ENCODE results near the gene DHX32. TPM values are rescaled to one million over a fixed set of nuclear protein-coding genes. Genes with fewer than 3 reads are reported as not detected.

Gene DHX32
- total RNA-seq, 4 donors from 2014 or later, result 21.7 to 52.7 (median 37.6) TPM

DNA sequence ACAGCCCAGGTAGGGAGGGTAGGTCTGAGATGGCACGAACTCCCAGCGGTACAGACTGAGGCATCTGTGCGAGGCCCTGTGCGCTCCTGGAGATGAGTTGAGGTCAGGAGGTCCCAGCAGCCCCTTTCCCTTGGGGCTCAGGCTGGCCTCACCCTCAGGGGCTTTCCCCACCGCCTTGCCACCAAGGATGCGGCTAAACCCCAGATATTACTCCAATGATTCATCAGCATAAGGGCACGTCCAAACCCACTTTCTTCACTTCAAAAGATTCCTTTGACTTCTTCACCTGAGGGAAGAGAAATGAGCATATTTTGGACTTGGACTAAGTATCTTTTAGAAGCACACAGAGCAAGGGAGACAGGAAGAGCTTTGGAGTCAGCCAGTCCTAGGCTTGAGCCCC lies 78.4 kb downstream of the DHX32 start:
- H3K4me3 ChIP-seq, result no peak overlapping the region
- WGBS, 2 donors (ENCODE audit: low coverage in 1 of 2), result 80% methylated on average over 7 of the region's 7 CpGs; no CpG with 5 or more reads in 1 of the 2 donors
- no peak overlapping the region for H3K27ac ChIP-seq
- peaks cover 0 to 13% (median 3%) of the 10 kb centered on the region in 4 donors for H3K36me3 ChIP-seq
- in situ Hi-C loops (cut with MboI; ENCODE audit: low pct_ligation_motif_present in 1 of 4, low pct_unique_long_range_greater_than_20kb in 1 of 4, low sequenced_read_pairs in 3 of 4) (no loop called here), intact Hi-C loops (cut with DNase I; ENCODE audit: low total_unique reads) (no loop called here)
- H3K9me3 ChIP-seq, result no peaks in the 10 kb centered on the region
- TF ChIP-seq POLR2AphosphoS5 (IDR thresholded peaks at IDR 0.05) (no peak), EP300 (IDR thresholded peaks at IDR 0.05; ENCODE audit: low read depth) (no peak), CTCF (IDR thresholded peaks at IDR 0.05) (no peak), POLR2A (IDR thresholded peaks at IDR 0.05) (no peak)
- H3K4me1 ChIP-seq, result no peaks in the 10 kb centered on the region
- DNase-seq, result no peak
- H3K27me3 ChIP-seq, result no peaks in the 10 kb centered on the region

GRCh38 chr10:125802131-125802530 lies 79.0 kb downstream of the DHX32 start:
- H3K27ac ChIP-seq, result no peak overlapping the region
- no peaks in the 10 kb centered on the region for H3K9me3 ChIP-seq
- in situ Hi-C loops (cut with MboI; ENCODE audit: low pct_ligation_motif_present in 1 of 4, low pct_unique_long_range_greater_than_20kb in 1 of 4, low sequenced_read_pairs in 3 of 4), result no loop called here
- intact Hi-C loops (cut with DNase I; ENCODE audit: low total_unique reads), result no loop called here
- 80 to 89% methylated on average over 1 to 5 of the region's 5 CpGs for WGBS, 2 donors (ENCODE audit: low coverage in 1 of 2)
- H3K4me3 ChIP-seq, result no peak overlapping the region
- no peak for TF ChIP-seq CTCF (IDR thresholded peaks at IDR 0.05)
- no peak for TF ChIP-seq POLR2AphosphoS5 (IDR thresholded peaks at IDR 0.05)
- TF ChIP-seq POLR2A (IDR thresholded peaks at IDR 0.05), result no peak
- TF ChIP-seq EP300 (IDR thresholded peaks at IDR 0.05; ENCODE audit: low read depth), result no peak
- peaks cover 0 to 18% (median 3%) of the 10 kb centered on the region in 4 donors for H3K36me3 ChIP-seq
- H3K27me3 ChIP-seq, result no peaks in the 10 kb centered on the region
- no peak for DNase-seq
- no peaks in the 10 kb centered on the region for H3K4me1 ChIP-seq

DNA sequence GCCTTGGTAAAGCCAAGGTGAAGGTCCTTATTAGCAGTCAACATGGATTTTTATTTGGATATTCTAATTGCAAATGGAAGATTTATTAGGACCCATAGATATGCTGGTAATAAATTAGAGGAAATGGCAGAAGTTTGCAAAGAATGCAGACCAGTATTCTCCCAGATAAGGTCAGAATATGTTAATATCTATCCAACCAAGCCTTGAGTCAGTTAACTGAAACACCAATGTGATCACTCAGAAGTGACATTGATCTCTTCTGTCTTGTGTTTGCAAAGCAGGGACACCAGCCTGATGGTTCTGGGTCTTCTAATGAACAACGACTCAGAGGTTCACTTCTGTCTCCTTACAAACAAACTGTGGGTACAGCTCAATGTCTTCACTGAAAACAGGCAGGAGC lies 79.5 kb downstream of the DHX32 start:
- TF ChIP-seq EP300 (IDR thresholded peaks at IDR 0.05; ENCODE audit: low read depth) (no peak), POLR2A (IDR thresholded peaks at IDR 0.05) (no peak), POLR2AphosphoS5 (IDR thresholded peaks at IDR 0.05) (no peak), CTCF (IDR thresholded peaks at IDR 0.05) (no peak)
- Histone ChIP-seq H3K4me1 (no peaks in the 10 kb centered on the region), H3K4me3 (no peak overlapping the region), H3K27me3 (no peaks in the 10 kb centered on the region), H3K27ac (no peak overlapping the region), H3K36me3 (peaks cover 0 to 20% (median 3%) of the 10 kb centered on the region in 4 donors), H3K9me3 (no peaks in the 10 kb centered on the region)
- DNase-seq, result no peak
- intact Hi-C loops (cut with DNase I; ENCODE audit: low total_unique reads) (no loop called here), in situ Hi-C loops (cut with MboI; ENCODE audit: low pct_ligation_motif_present in 1 of 4, low pct_unique_long_range_greater_than_20kb in 1 of 4, low sequenced_read_pairs in 3 of 4) (no loop called here)
- WGBS, 2 donors (ENCODE audit: low coverage in 1 of 2), result 78% methylated on average over 1 of the region's 1 CpG; no CpG with 5 or more reads in 1 of the 2 donors

DNA sequence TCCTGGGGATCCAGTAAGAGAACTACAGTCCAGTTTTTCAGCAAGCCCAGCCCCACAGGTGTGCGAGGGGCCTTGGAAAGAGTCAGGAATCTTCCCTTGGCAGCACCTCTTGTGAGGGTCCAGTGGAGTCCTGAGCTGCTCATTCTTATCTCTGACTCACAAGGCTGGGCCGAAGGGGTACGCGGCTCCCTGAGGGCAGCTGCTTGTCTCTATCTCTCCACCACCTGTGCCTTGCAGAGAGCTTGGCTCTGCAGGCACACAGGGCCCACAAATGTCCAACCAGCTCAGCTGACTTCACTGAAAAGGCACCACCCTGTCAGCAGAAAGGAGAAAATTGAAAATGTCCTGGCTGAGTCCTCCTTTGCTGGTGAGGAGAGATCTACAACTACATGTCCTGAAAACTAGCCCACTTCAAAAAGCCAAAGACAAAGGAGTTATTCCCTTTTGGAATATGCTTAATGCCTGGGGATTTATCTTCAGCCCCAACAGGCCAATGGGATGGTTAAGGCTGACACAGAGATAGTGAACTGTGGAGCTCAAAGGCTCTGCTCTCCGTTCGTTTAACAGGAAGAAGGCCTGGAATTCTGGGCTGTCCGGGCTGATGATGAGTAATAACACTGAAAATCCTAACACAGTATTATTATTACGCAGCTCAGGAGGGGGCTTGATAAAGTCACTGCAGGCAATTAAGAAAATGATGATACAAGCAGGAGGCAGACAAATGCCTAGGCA lies 81.5 kb downstream of the DHX32 start:
- Histone ChIP-seq H3K9me3 (no peaks in the 10 kb centered on the region), H3K4me1 (no peaks in the 10 kb centered on the region), H3K27ac (no peak overlapping the region), H3K4me3 (no peak overlapping the region), H3K27me3 (no peaks in the 10 kb centered on the region), H3K36me3 (peaks cover 0 to 20% (median under 1%) of the 10 kb centered on the region in 4 donors)
- in situ Hi-C loops (cut with MboI; ENCODE audit: low pct_ligation_motif_present in 1 of 4, low pct_unique_long_range_greater_than_20kb in 1 of 4, low sequenced_read_pairs in 3 of 4) (no loop called here), intact Hi-C loops (cut with DNase I; ENCODE audit: low total_unique reads) (no loop called here)
- DNase-seq, result no peak
- TF ChIP-seq POLR2AphosphoS5 (IDR thresholded peaks at IDR 0.05), result no peak
- no peak for TF ChIP-seq EP300 (IDR thresholded peaks at IDR 0.05; ENCODE audit: low read depth)
- TF ChIP-seq POLR2A (IDR thresholded peaks at IDR 0.05), result no peak
- TF ChIP-seq CTCF (IDR thresholded peaks at IDR 0.05), result no peak
- WGBS, 2 donors (ENCODE audit: low coverage in 1 of 2), result 89 to 100% methylated on average over 2 to 8 of the region's 8 CpGs

Measured in transverse colon (tissue), 4 donors.